AG04450 (cell line): ENCODE data around the gene ANHX. TPM values are rescaled to one million over a fixed set of nuclear protein-coding genes. Genes with fewer than 3 reads are reported as not detected.

Source experiments
- CTCF ChIA-PET: fragments of 300-600, 350-600 bp; formaldehyde crosslinking; extraction: SDS; loops from one replicate; lab custom pipeline; 2022; ENCODE audit warnings: antibody characterized with exemption, inconsistent platforms; lab: Charles Lee
- POLR2A ChIA-PET: fragments of 350-600 bp; formaldehyde crosslinking; extraction: SDS; loops from one replicate; lab custom pipeline; 2021; ENCODE audit warnings: antibody characterized with exemption, inconsistent platforms; lab: Yijun Ruan, JAX
- DNase-seq: peaks from one replicate; pipeline ENCODE4 v3.0.0-alpha.2; 2011; ENCODE audit warnings: low read depth, low spot score
- H3K27ac ChIP-seq: one replicate; pipeline ENCODE4 v1.5.1; 2012; ENCODE audit warnings: low read depth, low read length, control low read depth
- H3K27me3 ChIP-seq: one replicate; pipeline ENCODE4 v1.6.0; 2012; ENCODE audit warnings: low read length; ENCODE audit not compliant: control insufficient read depth, insufficient read depth
- H3K4me3 ChIP-seq: 2 replicates; pipeline ENCODE4 v1.5.1; 2011; ENCODE audit warnings: mild to moderate bottlenecking, low read depth, low read length, control low read depth
- H3K9me3 ChIP-seq: 2 replicates; pipeline ENCODE4 v1.5.1; 2012; ENCODE audit warnings: low read length; ENCODE audit not compliant: control insufficient read depth, insufficient read depth
- CTCF ChIP-seq: IDR thresholded peaks from 2 replicates; pipeline ENCODE4 v1.5.1; 2011; ENCODE audit warnings: low read depth, low read length, control low read depth, inconsistent platforms
- polyA plus RNA-seq: library from polyadenylated mRNA; depleted of rRNA; stranded (reverse); fragments of >200 nt; gene quantifications from 2 replicates; pipeline ENCODE4 v1.2.3, GENCODE V29; 2011; rRNA removed
- small RNA-seq: library from RNA; depleted of rRNA; stranded (forward); fragments of <200 nt; gene quantifications from one replicate; pipeline ENCODE3, GENCODE V24; 2012; ENCODE audit warnings: low read depth; ENCODE audit not compliant: insufficient read length

ANHX gene
- polyA plus RNA-seq, 1 experiment = not detected

DNA sequence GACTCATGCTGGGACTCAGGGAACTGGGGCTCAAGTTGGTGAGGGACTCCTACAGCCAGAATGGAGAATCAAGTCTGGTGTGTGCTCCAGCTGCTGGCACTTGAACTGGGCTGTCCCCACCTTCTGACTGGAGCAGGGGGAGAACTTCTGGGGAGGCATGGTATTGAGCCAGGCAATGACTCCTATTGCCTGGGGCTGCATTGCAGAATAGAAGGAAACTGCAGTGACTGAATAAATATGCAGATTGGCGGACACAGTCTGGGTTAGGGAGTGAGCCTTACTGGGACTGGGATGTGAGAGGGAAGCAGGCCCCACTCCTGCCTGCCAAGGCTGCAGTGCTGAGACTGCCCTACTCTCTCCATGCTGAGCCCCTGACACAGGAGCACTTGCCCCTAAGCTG is 63.2 kb downstream of the ANHX start:
- CTCF ChIA-PET = interaction anchor here (1.1 kb wide), 1 partner anchor 9 kb away, joined by 3 read pairs; the partner anchor contains the start of gene ZNF268

More for the DNA sequence above, 63.2 kb downstream of the ANHX start:
- Histone ChIP-seq H3K27me3 (no peaks in the 10 kb centered on the region), H3K27ac (no peak overlapping the region), H3K4me3 (no peak overlapping the region), H3K9me3 (peaks cover 36% of the 10 kb centered on the region)
- no peak for TF ChIP-seq CTCF
- no peak for DNase-seq
- POLR2A ChIA-PET = no interaction called here

Small RNAs within 50 kb of the gene (small RNA-seq; reads per million reads assigned to genes)
- gene RF00019 = not detected
- gene RNU6-717P = not detected

Other genes starting within 250 kb of the ANHX start
- gene ZNF26, start 249.5 kb downstream of the ANHX start, polyA plus RNA-seq = 4.5 and 4.7 TPM in 2 replicates
- 24.0 and 29.9 TPM in 2 replicates for gene ZNF84, start 198.4 kb downstream of the ANHX start, polyA plus RNA-seq
- 17.6 and 21.7 TPM in 2 replicates for gene ZNF140, start 155.0 kb downstream of the ANHX start, polyA plus RNA-seq
- gene ZNF891, start 105.6 kb downstream of the ANHX start, polyA plus RNA-seq = 0.43 and 0.66 TPM in 2 replicates
- gene ZNF10, start 105.2 kb downstream of the ANHX start, polyA plus RNA-seq = 5.6 and 7.6 TPM in 2 replicates
- 16.1 TPM in 2 replicates for gene ZNF268, start 54.4 kb downstream of the ANHX start, polyA plus RNA-seq